Stimulated activated naive CD8-positive, alpha-beta T cell treated with anti-CD3 and anti-CD28 coated beads, Interleukin-15, Interleukin-2, amounts not matched to agents 100 ng/mL and 50 ng/mL, for 24 hours (primary cell): ENCODE data around the gene SH2D2A.
A peak's percentile ranks its signal among the peaks of the same experiment; 100 is the strongest.

Source experiments
- H3K27ac Mint-ChIP-seq: one replicate; pipeline ENCODE4 v1.8.0; 2021; ENCODE audit warnings: mild to moderate bottlenecking, mixed read lengths
- H3K27me3 Mint-ChIP-seq: one replicate; pipeline ENCODE4 v1.8.0; 2021; ENCODE audit warnings: mixed read lengths
- H3K36me3 Mint-ChIP-seq: one replicate; pipeline ENCODE4 v1.8.0; 2021; ENCODE audit warnings: low read depth, mixed read lengths
- H3K4me1 Mint-ChIP-seq: one replicate; pipeline ENCODE4 v1.8.0; 2021; ENCODE audit warnings: low read depth, mixed read lengths
- H3K4me3 Mint-ChIP-seq: one replicate; pipeline ENCODE4 v1.8.0; 2021; ENCODE audit warnings: mild to moderate bottlenecking, mixed read lengths
- H3K9me3 Mint-ChIP-seq: one replicate; pipeline ENCODE4 v1.8.0; 2021; ENCODE audit warnings: mixed read lengths

SH2D2A gene

DNA sequence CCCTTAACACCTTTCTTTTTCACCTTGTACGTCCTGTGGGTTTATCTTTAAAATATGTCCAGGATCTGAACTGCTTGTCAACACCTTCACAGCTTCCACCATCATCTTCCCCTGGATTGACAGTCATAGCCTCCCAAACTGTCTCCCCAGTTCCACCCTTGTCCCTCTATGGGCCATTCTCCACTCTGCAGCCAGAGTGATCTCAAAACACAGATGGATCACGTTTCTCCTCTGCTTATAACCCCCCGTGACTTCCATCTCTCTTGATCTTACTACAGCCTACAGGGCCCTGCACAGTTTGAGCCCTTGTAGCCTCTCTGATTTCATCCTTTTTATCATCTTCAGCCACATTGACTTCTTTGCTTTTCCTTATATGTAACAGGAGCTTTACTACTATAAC, 38.0 kb upstream of the SH2D2A start:
- Mint-ChIP-seq H3K36me3 (no peaks in the 10 kb centered on the region), H3K27ac (no peak overlapping the region), H3K4me3 (no peak overlapping the region), H3K27me3 (peaks cover 20% of the 10 kb centered on the region), H3K4me1 (peaks cover 8% of the 10 kb centered on the region), H3K9me3 (no peaks in the 10 kb centered on the region)

DNA sequence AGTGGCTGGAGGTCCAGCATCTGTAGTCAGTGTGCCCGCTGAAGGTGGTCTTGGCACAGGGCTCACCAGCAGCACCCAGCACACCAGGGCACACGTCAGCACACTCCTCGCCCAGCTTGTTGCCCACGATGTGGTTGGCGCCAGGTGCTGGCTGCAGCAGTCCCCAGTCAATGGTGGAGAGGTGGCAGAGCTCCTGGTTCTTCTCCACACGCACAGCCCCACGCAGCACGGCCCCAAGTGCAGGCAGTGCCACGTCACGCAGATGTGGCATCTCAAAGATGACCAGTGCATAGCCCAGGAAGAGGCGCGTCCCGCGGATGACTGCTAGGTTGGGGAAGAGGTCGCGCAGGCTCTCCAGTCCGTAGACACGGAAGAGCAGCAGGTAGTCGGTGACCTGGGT, 37.1 kb upstream of the SH2D2A start:
- H3K4me3 Mint-ChIP-seq, result no peak overlapping the region
- no peaks in the 10 kb centered on the region for H3K36me3 Mint-ChIP-seq
- H3K9me3 Mint-ChIP-seq, result no peaks in the 10 kb centered on the region
- peaks cover 21% of the 10 kb centered on the region for H3K27me3 Mint-ChIP-seq
- H3K4me1 Mint-ChIP-seq, result peaks cover 9% of the 10 kb centered on the region
- no peak overlapping the region for H3K27ac Mint-ChIP-seq

DNA sequence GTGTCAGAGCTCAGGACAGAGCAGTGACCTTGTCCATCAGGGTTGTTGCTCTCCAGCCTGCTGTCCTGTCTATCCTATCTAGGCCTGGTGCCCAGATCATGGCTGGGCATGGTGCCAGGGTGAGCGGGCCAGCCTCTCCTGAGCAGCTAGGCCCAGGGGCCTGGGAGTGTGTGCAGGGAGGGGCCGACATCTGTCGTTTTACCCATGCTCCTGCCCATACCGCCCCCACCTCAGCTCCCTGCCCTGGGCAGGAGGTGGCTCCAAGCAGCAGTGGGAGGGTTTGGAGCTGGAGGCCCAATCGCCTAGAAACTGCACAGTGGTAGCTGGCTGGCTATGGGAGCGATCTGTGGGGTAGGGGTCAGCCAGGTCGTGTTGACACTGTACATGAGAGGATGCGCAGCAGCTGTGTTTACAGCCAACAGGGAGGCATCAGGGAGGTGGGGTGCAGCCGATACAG, 35.8 kb upstream of the SH2D2A start:
- Mint-ChIP-seq H3K9me3 (no peaks in the 10 kb centered on the region), H3K36me3 (no peaks in the 10 kb centered on the region), H3K4me3 (no peak overlapping the region), H3K27ac (no peak overlapping the region), H3K4me1 (peaks cover 14% of the 10 kb centered on the region), H3K27me3 (peaks cover 19% of the 10 kb centered on the region)

DNA sequence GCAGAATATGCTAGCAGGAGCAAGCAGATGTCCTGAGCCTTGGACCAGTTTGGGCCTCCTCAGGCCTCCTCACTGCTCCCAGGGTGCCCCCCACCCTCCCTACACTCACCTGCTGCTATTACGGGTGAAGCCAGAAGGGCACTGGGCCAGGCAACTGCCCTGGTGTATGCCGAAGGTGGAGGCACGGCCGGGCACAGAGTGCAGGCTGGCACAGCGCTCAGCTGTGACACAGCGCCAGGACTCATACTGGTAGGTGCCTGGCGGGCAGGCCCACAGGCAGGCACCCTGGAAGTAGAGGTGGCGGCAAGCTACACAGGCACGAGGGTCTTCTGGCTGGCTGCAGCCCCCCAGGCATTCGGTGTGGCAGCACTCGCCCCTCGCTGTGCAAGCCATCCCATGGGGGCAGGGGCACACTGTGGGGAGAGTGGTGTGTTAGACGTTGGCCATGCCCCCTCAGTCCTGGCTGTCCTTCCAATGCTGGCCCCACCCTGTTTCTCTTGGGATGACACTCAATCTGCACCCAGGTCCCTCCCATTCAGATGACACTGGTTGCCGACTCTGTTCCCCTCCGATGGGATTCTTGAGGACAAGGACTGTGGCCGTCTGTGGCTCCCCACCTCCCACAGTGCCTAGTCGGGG, 35.2 kb upstream of the SH2D2A start:
- no peak overlapping the region for H3K27ac Mint-ChIP-seq
- no peaks in the 10 kb centered on the region for H3K9me3 Mint-ChIP-seq
- peaks cover 25% of the 10 kb centered on the region for H3K27me3 Mint-ChIP-seq
- H3K36me3 Mint-ChIP-seq, result no peaks in the 10 kb centered on the region
- H3K4me3 Mint-ChIP-seq, result no peak overlapping the region
- peaks cover 14% of the 10 kb centered on the region for H3K4me1 Mint-ChIP-seq

DNA sequence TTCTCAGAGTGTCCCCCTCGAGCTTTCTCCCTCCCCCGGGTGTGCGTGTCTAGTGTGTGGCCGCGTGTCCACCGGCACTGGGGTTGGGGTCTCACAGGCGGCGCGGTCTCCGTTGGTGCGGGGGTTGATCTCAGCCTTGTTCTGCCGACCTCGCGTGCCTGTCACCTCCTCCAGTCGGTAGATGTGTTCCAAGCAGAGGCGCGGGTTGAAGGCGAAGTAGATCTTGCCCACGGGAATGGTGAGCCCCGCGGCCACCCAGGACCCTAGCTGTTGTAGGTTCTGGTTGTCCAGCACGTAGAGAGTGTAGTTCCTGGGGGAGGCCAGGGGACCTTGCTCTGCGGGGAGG, 32.5 kb upstream of the SH2D2A start:
- Mint-ChIP-seq H3K36me3 (no peaks in the 10 kb centered on the region), H3K4me3 (no peak overlapping the region), H3K27ac (peak overlapping the region; percentile 43), H3K4me1 (peaks cover 28% of the 10 kb centered on the region), H3K27me3 (peaks cover 45% of the 10 kb centered on the region), H3K9me3 (no peaks in the 10 kb centered on the region)

DNA sequence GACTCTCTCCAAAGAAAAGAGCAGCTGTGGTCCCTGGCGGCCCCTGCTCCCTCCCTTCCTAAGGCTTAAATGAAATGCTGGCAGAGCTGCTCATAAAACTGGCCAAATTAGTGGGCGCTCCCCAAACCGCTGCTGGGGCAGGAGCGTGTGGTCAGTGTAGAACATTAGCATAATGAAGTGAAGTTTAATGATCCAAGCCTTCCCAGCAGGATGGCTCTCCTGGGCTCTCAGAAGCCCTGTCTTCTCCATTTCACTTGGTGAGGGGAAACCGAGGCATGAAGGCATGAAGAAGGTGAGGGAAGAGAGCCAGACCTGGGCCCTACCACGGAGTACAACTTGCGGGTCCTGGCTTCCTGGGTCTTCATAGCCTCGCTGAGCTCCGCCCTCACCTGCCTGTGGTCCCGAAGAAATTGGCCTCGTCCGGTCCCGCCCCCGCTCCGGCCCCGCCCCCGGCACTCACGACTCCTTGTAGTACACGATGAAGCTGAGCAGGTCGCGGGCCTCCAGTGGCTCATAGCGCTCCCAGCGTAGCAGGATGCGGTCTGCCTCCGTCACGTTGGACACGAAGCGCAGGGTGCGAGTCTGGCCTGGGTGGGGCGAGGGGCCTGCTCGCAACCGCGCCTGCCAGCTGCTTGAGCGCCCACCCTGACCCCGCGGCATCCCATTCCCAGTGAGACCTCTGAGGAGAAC, 32.0 kb upstream of the SH2D2A start:
- H3K4me1 Mint-ChIP-seq, result peaks cover 31% of the 10 kb centered on the region
- H3K9me3 Mint-ChIP-seq, result no peaks in the 10 kb centered on the region
- H3K36me3 Mint-ChIP-seq, result no peaks in the 10 kb centered on the region
- peaks cover 50% of the 10 kb centered on the region for H3K27me3 Mint-ChIP-seq
- H3K27ac Mint-ChIP-seq, result peak overlapping the region; percentile 43
- H3K4me3 Mint-ChIP-seq, result peak overlapping the region; percentile 13

DNA sequence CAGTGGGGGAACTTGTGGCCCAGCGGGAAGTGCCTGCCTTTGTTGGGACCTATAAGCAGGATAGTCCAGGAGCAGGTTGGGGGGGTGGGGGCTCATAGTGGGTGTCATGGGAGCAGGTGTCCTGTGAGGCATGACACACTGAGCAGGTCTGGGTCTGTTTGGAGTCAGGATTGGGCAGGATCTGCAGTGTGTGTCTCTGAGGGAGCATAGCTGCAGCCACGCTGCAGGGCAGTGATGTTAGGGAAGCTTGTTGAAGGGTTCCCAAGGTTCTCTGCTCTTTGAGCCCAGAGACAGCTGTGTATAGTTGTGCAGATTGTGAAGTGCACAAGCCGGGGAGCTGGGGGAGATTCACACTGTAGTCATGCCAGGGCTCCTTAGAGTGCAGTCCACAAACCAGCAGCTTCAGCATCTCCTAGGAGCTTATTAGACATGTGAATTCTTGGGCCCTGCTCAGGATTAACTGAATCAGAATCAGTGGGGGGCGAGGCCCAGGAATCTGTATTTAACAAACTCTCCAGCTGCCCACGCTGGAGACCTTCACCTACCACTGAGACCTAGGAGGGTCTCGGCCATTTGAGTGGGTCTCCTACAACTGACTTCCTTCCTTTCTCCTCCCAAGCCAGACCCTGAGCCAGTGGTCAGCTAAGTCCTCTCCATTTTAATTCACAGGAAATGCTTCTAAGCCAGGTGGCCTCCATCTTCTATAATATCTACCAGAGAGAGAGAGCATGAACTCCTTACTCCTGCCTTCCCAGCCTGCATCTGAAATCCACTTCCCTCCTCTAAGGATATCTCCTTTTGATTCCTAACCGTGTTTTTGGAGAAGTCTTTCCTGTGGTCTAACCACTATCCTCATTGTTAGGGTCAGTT, 31.2 kb upstream of the SH2D2A start:
- H3K36me3 Mint-ChIP-seq, result no peaks in the 10 kb centered on the region
- no peak overlapping the region for H3K27ac Mint-ChIP-seq
- H3K4me1 Mint-ChIP-seq, result peaks cover 31% of the 10 kb centered on the region
- no peaks in the 10 kb centered on the region for H3K9me3 Mint-ChIP-seq
- H3K27me3 Mint-ChIP-seq, result peaks cover 57% of the 10 kb centered on the region
- H3K4me3 Mint-ChIP-seq, result no peak overlapping the region

DNA sequence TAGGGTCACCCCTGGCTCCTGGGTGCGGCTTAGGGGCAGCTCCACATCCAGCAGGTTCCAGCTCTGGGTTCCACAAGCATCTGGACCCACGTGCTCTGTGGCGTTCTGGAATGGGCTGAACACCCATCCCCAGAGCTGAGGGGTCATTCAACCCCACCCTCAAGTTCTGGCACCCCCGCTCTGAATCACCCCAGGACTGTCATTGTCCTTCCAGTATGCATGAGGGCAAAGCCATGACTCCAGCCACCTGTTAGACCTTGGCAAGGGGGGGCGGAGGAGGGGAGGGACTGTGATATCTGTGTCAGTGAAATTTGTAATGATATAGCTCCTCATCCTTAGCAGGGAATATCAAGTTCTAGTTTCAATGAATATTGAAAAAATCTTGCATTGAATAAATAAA, 30.0 kb upstream of the SH2D2A start:
- no peaks in the 10 kb centered on the region for H3K9me3 Mint-ChIP-seq
- H3K4me1 Mint-ChIP-seq, result peaks cover 31% of the 10 kb centered on the region
- H3K4me3 Mint-ChIP-seq, result no peak overlapping the region
- H3K27ac Mint-ChIP-seq, result no peak overlapping the region
- no peaks in the 10 kb centered on the region for H3K36me3 Mint-ChIP-seq
- H3K27me3 Mint-ChIP-seq, result peaks cover 69% of the 10 kb centered on the region

DNA sequence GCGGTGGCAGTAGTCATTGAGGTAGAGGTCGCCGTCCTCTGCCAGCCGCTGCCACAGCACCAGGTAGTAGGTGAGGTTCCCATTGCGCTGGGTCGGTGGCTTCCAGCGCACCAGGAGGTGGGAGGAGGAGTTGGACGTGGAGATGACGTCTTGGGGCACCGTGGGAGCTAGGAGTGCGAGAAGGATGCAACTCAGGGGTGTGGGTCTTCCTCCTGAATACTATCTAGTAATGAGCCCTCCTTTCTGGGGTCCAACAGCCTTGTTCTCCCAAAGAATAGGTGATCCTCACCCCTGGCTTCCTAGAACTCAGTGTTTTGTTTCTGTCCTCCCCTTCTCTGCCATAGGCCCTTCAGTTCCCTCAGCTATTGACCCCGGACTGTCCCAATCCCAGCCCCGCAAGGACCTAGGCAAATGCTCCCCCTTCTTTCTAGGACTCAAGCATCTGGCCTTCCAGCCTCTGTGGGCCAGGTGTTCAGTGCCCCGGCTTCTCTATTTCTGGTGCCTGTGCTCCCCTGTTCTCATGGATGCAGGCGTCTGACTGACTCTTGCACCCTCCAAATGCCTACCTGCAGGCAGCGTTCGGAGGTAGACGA, 29.4 kb upstream of the SH2D2A start:
- Mint-ChIP-seq H3K4me1 (peaks cover 31% of the 10 kb centered on the region), H3K4me3 (no peak overlapping the region), H3K36me3 (no peaks in the 10 kb centered on the region), H3K27me3 (peaks cover 70% of the 10 kb centered on the region), H3K9me3 (no peaks in the 10 kb centered on the region), H3K27ac (no peak overlapping the region)

DNA sequence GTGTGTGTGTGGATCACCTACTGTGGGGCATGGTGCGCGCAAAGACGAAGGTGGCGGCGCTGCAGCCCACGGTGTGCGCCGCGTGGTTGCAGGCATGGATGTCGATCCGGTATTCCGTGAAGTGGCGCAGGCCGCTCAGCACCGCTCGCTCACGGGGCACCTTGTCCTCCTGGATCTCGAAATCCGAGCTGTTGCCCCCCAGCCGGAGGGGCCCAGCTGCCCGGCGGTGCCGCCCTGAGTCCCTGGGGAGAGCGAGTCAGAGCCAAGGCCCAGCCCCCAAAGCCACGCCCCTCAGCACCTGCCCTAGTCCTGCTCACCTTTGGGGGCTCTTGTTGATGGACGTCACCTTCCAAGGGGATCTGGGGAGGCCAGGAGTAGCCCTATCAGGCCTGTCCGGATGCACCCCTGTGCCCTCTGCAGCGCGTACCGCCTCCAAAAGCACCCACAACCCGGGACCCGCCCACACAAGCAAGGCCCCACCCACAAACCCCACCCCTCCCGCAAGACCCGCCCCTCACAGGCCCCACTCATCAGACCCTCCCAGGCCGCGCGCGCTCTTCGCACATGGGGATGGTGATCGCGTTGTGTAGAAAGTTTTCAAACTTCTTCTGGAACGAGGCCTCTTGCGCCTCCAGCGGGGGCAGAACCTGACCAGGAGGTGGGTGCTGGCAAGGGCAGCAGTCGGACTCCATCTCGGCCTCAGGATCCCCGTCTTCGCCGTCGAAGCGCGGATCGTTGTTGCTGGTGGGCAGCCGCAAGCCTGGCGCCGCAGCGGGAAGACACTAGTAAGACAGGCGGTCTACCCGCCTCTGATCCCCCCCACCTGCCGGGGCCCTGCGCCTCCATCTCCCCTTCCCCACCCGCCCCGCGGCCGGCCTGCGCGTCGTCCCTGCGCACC, 28.7 kb upstream of the SH2D2A start:
- Mint-ChIP-seq H3K4me3 (peak overlapping the region; percentile 51), H3K4me1 (peaks cover 31% of the 10 kb centered on the region), H3K36me3 (no peaks in the 10 kb centered on the region), H3K9me3 (no peaks in the 10 kb centered on the region), H3K27me3 (peaks cover 70% of the 10 kb centered on the region), H3K27ac (no peak overlapping the region)

DNA sequence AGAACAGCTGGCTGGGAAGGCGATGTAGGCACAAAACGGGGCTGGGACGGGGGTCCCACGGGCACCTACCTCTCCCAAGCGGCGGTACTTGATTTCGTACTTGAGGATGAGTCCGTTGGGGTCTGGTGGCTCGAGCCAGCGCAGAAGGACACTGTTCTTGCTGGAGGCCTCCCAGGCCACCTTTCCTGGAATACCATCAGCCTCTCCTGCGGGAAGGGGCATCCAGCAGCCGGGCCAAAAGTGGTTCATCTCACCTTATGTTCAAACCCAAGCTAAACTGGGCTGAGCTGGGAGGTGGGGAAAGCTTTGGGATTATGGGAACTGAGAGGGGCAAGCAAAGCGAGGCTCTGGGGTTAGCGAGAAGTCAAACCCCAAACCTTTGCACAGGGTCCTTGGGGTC, 28.0 kb upstream of the SH2D2A start:
- Mint-ChIP-seq H3K4me3 (no peak overlapping the region), H3K27ac (no peak overlapping the region), H3K9me3 (no peaks in the 10 kb centered on the region), H3K4me1 (peaks cover 33% of the 10 kb centered on the region), H3K27me3 (peaks cover 73% of the 10 kb centered on the region), H3K36me3 (no peaks in the 10 kb centered on the region)

DNA sequence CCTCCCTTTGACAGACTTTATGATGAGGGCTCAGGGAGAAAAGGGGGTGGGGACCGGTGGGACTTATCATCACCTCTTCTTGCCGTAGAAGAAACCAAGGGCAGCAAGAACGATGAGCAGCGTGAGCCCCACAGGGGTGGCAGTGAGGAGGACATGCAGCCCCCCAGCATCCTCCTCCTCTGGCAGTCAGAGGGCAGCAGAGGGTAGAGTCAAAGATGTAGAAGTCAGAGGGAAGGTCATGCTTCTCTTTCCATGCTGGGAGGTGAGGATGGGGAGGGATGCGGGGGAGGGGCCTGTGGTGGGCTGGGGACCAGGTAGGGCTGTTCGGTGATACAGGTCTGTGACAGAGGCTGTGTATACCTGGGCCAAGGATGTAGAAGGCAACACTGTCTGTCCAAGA, 27.5 kb upstream of the SH2D2A start:
- H3K27ac Mint-ChIP-seq, result no peak overlapping the region
- H3K4me1 Mint-ChIP-seq, result peaks cover 34% of the 10 kb centered on the region
- H3K9me3 Mint-ChIP-seq, result no peaks in the 10 kb centered on the region
- H3K27me3 Mint-ChIP-seq, result peaks cover 74% of the 10 kb centered on the region
- peak overlapping the region; percentile 40 for H3K4me3 Mint-ChIP-seq
- H3K36me3 Mint-ChIP-seq, result no peaks in the 10 kb centered on the region

DNA sequence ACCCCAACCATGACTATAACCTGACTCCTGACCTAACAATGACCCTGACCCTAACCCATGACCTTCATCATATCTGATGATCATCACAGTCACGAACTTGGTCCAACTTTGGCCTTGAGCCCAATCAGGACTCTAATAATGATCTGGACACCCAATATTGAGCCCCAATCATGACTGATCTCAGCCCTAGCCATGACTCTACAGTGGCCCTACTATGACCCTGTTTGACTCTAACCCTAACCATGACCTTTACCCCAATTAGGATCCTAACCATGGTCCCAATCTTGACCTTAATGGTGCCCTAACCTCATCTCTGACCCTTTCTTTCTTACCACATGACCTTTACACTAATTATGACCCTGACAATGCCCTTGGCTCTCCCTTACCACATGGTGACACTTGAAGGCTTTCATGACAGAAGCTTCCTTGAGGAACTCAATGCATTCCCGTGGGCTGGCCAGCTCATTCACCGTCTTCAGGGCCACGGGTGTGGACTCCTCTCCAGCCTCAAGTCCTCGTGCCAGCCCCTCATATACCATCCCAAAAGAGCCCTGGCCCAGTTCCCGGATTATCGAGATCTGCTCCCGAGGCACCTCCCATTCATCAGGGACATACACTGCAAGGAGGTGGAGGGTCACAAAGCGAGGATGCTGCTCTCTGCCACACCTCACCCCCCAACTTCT, 26.1 kb upstream of the SH2D2A start:
- no peaks in the 10 kb centered on the region for H3K9me3 Mint-ChIP-seq
- H3K27me3 Mint-ChIP-seq, result peaks cover 66% of the 10 kb centered on the region
- peaks cover 30% of the 10 kb centered on the region for H3K4me1 Mint-ChIP-seq
- no peaks in the 10 kb centered on the region for H3K36me3 Mint-ChIP-seq
- no peak overlapping the region for H3K4me3 Mint-ChIP-seq
- H3K27ac Mint-ChIP-seq, result no peak overlapping the region
